Tibial nerve (tissue), 3 donors: ENCODE data around the gene ADAP1.

Source experiments
- POLR2A ChIP-seq, 2 donors: fragments of 450-650 bp; IDR thresholded peaks; one replicate each; pipeline ENCODE4 v1.6.1; 2017; ENCODE audit warnings: antibody characterized with exemption in 2 of 2, mild to moderate bottlenecking in 2 of 2, moderate library complexity in 2 of 2
- TF ChIP-seq, protein P1 (sequence below), 5 experiments: fragments of 200-600 bp in 3 of 5; fragments of 450-650 bp in 2 of 5; sonication (generic) in 3 of 5; IDR thresholded peaks; one replicate each; pipeline ENCODE4 v1.5.1; 2016 to 2019; ENCODE audit warnings: antibody characterized with exemption in 5 of 5, mild to moderate bottlenecking in 3 of 5, moderate library complexity in 2 of 5

- TF ChIP-seq, protein P1, sequence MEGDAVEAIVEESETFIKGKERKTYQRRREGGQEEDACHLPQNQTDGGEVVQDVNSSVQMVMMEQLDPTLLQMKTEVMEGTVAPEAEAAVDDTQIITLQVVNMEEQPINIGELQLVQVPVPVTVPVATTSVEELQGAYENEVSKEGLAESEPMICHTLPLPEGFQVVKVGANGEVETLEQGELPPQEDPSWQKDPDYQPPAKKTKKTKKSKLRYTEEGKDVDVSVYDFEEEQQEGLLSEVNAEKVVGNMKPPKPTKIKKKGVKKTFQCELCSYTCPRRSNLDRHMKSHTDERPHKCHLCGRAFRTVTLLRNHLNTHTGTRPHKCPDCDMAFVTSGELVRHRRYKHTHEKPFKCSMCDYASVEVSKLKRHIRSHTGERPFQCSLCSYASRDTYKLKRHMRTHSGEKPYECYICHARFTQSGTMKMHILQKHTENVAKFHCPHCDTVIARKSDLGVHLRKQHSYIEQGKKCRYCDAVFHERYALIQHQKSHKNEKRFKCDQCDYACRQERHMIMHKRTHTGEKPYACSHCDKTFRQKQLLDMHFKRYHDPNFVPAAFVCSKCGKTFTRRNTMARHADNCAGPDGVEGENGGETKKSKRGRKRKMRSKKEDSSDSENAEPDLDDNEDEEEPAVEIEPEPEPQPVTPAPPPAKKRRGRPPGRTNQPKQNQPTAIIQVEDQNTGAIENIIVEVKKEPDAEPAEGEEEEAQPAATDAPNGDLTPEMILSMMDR (IDR thresholded peaks at IDR 0.05), result no peak
- TF ChIP-seq POLR2A (IDR thresholded peaks at IDR 0.05), result no peak
Measured at GRCh38 chr7:869348-869747, 85.1 kb downstream of the ADAP1 start.
